GM12801 (cell line): ENCODE measurements around the gene PRMT5.

Source experiments
- CTCF ChIP-seq: IDR thresholded peaks from one replicate; pipeline ENCODE4 v1.5.1; 2011; ENCODE audit warnings: control low read depth; ENCODE audit not compliant: insufficient read length; ENCODE audit errors: extremely low read depth

PRMT5 gene

DNA sequence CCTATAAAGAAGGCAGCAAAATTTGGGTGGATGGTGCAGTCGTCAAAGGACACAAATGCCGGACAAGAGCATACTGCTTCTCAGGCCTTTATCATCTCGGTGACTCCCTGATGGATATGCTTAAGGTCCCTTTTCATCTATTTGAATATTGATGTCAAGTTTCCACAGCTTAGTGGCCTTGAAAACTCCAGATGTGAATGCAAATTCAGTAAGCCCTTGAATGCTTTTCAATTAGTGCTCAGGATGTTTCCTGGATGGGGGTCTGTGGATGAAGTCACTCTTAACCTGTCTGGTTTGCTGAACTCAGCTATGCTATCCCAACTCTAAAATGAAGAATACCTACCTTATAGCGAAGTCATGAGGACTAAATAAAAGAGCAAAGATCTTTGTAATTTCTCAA lies 35.5 kb downstream of the PRMT5 start:
- TF ChIP-seq CTCF, result no peak

- no peak for TF ChIP-seq CTCF
Observed at GRCh38 chr14:22892488-22892887, 36.7 kb downstream of the PRMT5 start.

DNA sequence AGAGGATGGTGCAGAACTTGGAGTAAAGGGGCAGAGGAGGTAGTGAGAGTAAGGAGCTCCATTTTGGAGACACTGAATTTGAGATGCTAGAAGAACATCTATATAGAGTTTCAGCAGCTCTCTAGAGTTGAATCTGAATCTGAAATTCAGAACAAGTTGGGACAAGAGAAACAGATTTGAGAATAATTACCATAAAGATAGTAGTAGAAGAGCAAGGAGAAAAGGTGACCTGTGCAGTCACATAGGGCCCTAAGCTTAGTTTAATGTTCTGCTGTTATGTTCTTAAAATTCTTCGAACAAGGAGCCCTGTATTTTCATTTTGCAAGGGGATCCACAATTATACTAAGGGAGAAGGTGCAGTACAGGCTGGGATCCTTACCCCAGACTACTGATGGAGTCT lies 38.8 kb downstream of the PRMT5 start:
- no peak for TF ChIP-seq CTCF

- TF ChIP-seq CTCF, result no peak
Observed at GRCh38 chr14:22888662-22889061, 40.5 kb downstream of the PRMT5 start.

DNA sequence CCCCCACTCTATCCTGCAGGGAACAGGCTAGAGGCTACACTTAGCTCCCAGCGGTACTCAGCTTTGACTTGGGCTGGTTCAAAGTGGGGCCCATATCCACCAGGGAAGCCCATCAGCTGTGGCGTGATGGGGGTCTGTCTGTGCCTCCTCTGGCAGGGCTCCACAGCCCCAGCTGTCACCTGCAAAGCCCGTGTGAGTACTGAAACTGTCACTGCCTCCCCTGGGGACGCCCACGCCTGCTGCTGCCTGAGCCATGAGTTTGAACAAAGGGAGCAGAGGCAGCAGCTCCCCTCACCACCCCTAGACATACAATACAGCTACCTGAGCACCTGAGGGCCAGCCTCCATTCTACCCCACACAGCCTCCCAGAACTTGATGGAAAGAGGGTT lies 41.2 kb downstream of the PRMT5 start:
- TF ChIP-seq CTCF, result no peak

DNA sequence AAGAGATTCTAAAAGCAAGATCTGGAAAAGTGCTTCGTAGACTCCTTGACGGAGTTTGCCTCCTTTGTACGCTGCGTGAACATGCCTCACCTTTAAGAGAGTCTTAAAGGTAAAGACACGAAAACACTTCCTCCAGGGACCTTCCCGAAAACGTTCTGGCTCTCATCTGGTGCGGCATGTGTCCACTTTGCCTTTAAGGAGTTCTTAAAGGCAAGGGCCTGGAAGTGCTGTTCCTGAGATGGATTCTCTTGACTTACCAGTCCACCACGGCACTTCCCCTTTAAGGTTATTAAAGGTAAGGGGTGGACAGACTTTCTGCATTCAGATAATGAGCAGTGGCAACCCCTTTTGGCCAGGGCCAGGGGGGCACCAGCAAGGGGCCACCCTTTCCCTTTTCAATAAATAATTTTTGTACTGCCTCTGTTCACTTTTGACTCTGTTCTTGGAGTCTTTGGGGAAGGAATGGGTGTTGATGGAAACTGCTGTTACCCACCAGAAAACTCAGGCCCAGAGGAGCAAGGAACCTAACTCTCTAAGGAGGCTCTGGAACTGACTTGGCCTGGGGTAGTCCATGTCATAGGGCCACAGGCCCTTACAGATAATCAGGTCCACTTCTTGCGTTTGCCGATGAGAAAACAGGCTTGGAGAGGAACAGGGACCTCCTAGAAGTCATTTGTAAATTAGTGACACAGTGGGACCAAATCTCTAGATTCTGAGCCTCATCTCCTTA lies 41.8 kb downstream of the PRMT5 start:
- no peak for TF ChIP-seq CTCF

- no peak for TF ChIP-seq CTCF
Observed at GRCh38 chr14:22886500-22887259, 42.5 kb downstream of the PRMT5 start.
